Measurements from ENCODE around the gene TACC3. TPM values are rescaled to one million over a fixed set of nuclear protein-coding genes. Genes with fewer than 3 reads are reported as not detected.

The TACC3 gene
- total RNA-seq, 1 donor from 2014 or later: 142 TPM

- intact Hi-C loops (cut with micrococcal nuclease): loop anchor here (2.0 to 5.0 kb wide), 2 partner anchors 38 to 745 kb away; partner anchors contain the start of genes FAM53A and RNF4
- peaks cover 56% of the 10 kb centered on the region for H3K36me3 Mint-ChIP-seq (ENCODE audit: low read depth)
Observed at GRCh38 chr4:1722551-1723118, 1.3 kb downstream of the TACC3 start.

GRCh38 chr4:1723131-1723801, 1.9 kb downstream of the TACC3 start:
- intact Hi-C loops (cut with micrococcal nuclease): loop anchor here (2.0 to 5.0 kb wide), 2 partner anchors 38 to 744 kb away; partner anchors contain the start of genes FAM53A and RNF4
- no peaks in the 10 kb centered on the region for H3K9me3 Mint-ChIP-seq
- H3K27ac Mint-ChIP-seq: peak overlapping the region; percentile 99
- peaks cover 60% of the 10 kb centered on the region for H3K36me3 Mint-ChIP-seq (ENCODE audit: low read depth)
- peak; percentile 82 for DNase-seq
- peak overlapping the region; percentile 92 for H3K4me3 Mint-ChIP-seq
- no peaks in the 10 kb centered on the region for H3K27me3 Mint-ChIP-seq
- H3K4me1 Mint-ChIP-seq: peaks cover 48% of the 10 kb centered on the region

More at GRCh38 chr4:1722551-1723118, 1.3 kb downstream of the TACC3 start:
- H3K27ac Mint-ChIP-seq: peak overlapping the region; percentile 99
- H3K27me3 Mint-ChIP-seq: no peaks in the 10 kb centered on the region
- no peaks in the 10 kb centered on the region for H3K9me3 Mint-ChIP-seq
- H3K4me3 Mint-ChIP-seq: peak overlapping the region; percentile 92
- DNase-seq: no peak
- H3K4me1 Mint-ChIP-seq: peaks cover 48% of the 10 kb centered on the region

GRCh38 chr4:1725521-1725920, 4.2 kb downstream of the TACC3 start:
- H3K4me3 Mint-ChIP-seq: peak overlapping the region; percentile 55
- H3K4me1 Mint-ChIP-seq: peaks cover 49% of the 10 kb centered on the region
- DNase-seq: no peak
- intact Hi-C loops (cut with micrococcal nuclease): no loop called here
- H3K27me3 Mint-ChIP-seq: no peaks in the 10 kb centered on the region
- no peaks in the 10 kb centered on the region for H3K9me3 Mint-ChIP-seq
- peaks cover 66% of the 10 kb centered on the region for H3K36me3 Mint-ChIP-seq (ENCODE audit: low read depth)
- H3K27ac Mint-ChIP-seq: peak overlapping the region; percentile 59

GRCh38 chr4:1726146-1726934, 5.0 kb downstream of the TACC3 start:
- Mint-ChIP-seq H3K27me3 (no peaks in the 10 kb centered on the region), H3K4me3 (no peak overlapping the region), H3K4me1 (peaks cover 51% of the 10 kb centered on the region)

GRCh38 chr4:1727117-1728031, 6.1 kb downstream of the TACC3 start:
- Mint-ChIP-seq H3K27ac (no peak overlapping the region), H3K36me3 (ENCODE audit: low read depth) (peaks cover 70% of the 10 kb centered on the region), H3K4me3 (no peak overlapping the region), H3K9me3 (no peaks in the 10 kb centered on the region), H3K27me3 (no peaks in the 10 kb centered on the region), H3K4me1 (peaks cover 46% of the 10 kb centered on the region)
- no peak for DNase-seq
- intact Hi-C loops (cut with micrococcal nuclease): no loop called here

More at GRCh38 chr4:1726146-1726934, 5.0 kb downstream of the TACC3 start:
- H3K9me3 Mint-ChIP-seq: no peaks in the 10 kb centered on the region
- peak; percentile 97 for DNase-seq
- peaks cover 70% of the 10 kb centered on the region for H3K36me3 Mint-ChIP-seq (ENCODE audit: low read depth)
- intact Hi-C loops (cut with micrococcal nuclease): loop anchor here (1.0 kb wide), 1 partner anchor 33 kb away; no protein-coding TSS in a partner anchor
- H3K27ac Mint-ChIP-seq: peak overlapping the region; percentile 68

- Mint-ChIP-seq H3K9me3 (no peaks in the 10 kb centered on the region), H3K27ac (no peak overlapping the region), H3K4me1 (peaks cover 37% of the 10 kb centered on the region), H3K36me3 (ENCODE audit: low read depth) (peaks cover 68% of the 10 kb centered on the region), H3K4me3 (no peak overlapping the region), H3K27me3 (no peaks in the 10 kb centered on the region)
- intact Hi-C loops (cut with micrococcal nuclease): no loop called here
- DNase-seq: no peak
Observed at GRCh38 chr4:1728061-1728980, 7.0 kb downstream of the TACC3 start.

GRCh38 chr4:1730532-1731135, 9.3 kb downstream of the TACC3 start:
- intact Hi-C loops (cut with micrococcal nuclease): no loop called here
- Mint-ChIP-seq H3K27me3 (no peaks in the 10 kb centered on the region), H3K27ac (no peak overlapping the region), H3K4me1 (peaks cover 22% of the 10 kb centered on the region), H3K36me3 (ENCODE audit: low read depth) (peaks cover 68% of the 10 kb centered on the region), H3K9me3 (no peaks in the 10 kb centered on the region), H3K4me3 (no peak overlapping the region)
- DNase-seq: no peak

GRCh38 chr4:1731180-1731579, 9.9 kb downstream of the TACC3 start:
- Mint-ChIP-seq H3K4me1 (peaks cover 21% of the 10 kb centered on the region), H3K27ac (peak overlapping the region; percentile 15), H3K9me3 (no peaks in the 10 kb centered on the region), H3K4me3 (no peak overlapping the region), H3K36me3 (ENCODE audit: low read depth) (peaks cover 69% of the 10 kb centered on the region), H3K27me3 (no peaks in the 10 kb centered on the region)
- no peak for DNase-seq
- intact Hi-C loops (cut with micrococcal nuclease): no loop called here

- H3K4me3 Mint-ChIP-seq: no peak overlapping the region
- intact Hi-C loops (cut with micrococcal nuclease): no loop called here
- H3K27ac Mint-ChIP-seq: no peak overlapping the region
- H3K4me1 Mint-ChIP-seq: peaks cover 13% of the 10 kb centered on the region
- H3K27me3 Mint-ChIP-seq: no peaks in the 10 kb centered on the region
- no peak for DNase-seq
- H3K36me3 Mint-ChIP-seq (ENCODE audit: low read depth): peaks cover 70% of the 10 kb centered on the region
- no peaks in the 10 kb centered on the region for H3K9me3 Mint-ChIP-seq
Observed at GRCh38 chr4:1732911-1733310, 11.6 kb downstream of the TACC3 start.

GRCh38 chr4:1735215-1735614, 13.9 kb downstream of the TACC3 start:
- H3K4me3 Mint-ChIP-seq: no peak overlapping the region
- no peak for DNase-seq
- peaks cover 72% of the 10 kb centered on the region for H3K36me3 Mint-ChIP-seq (ENCODE audit: low read depth)
- no peak overlapping the region for H3K27ac Mint-ChIP-seq
- H3K4me1 Mint-ChIP-seq: peaks cover 2% of the 10 kb centered on the region
- intact Hi-C loops (cut with micrococcal nuclease): no loop called here
- H3K9me3 Mint-ChIP-seq: peaks cover 4% of the 10 kb centered on the region
- no peaks in the 10 kb centered on the region for H3K27me3 Mint-ChIP-seq

- no peak for DNase-seq
- H3K4me1 Mint-ChIP-seq: no peaks in the 10 kb centered on the region
- intact Hi-C loops (cut with micrococcal nuclease): no loop called here
- H3K4me3 Mint-ChIP-seq: no peak overlapping the region
- no peak overlapping the region for H3K27ac Mint-ChIP-seq
- H3K9me3 Mint-ChIP-seq: peaks cover 4% of the 10 kb centered on the region
- peaks cover 77% of the 10 kb centered on the region for H3K36me3 Mint-ChIP-seq (ENCODE audit: low read depth)
- no peaks in the 10 kb centered on the region for H3K27me3 Mint-ChIP-seq
Observed at GRCh38 chr4:1736812-1737211, 15.5 kb downstream of the TACC3 start.

- Mint-ChIP-seq H3K27me3 (no peaks in the 10 kb centered on the region), H3K9me3 (peaks cover 4% of the 10 kb centered on the region), H3K4me3 (no peak overlapping the region), H3K36me3 (ENCODE audit: low read depth) (peaks cover 78% of the 10 kb centered on the region), H3K4me1 (no peaks in the 10 kb centered on the region), H3K27ac (no peak overlapping the region)
- DNase-seq: no peak
- intact Hi-C loops (cut with micrococcal nuclease): no loop called here
Observed at GRCh38 chr4:1737666-1738065, 16.3 kb downstream of the TACC3 start.

Data from activated CD4-positive, alpha-beta T cell treated with anti-CD3 and anti-CD28 coated beads, Interleukin-2, amount 10 ng/mL, durations not matched to agents 24 days and 14 days (primary cell).